ENCODE results near the gene PSG4.
"Not testable (repeated sequence)": the region's sequence is repeated elsewhere in the genome, so short reads cannot be mapped to it uniquely, and the experiment has no call there.

PSG4 gene

GRCh38 chr19:43205471-43206105, at the start of gene PSG4:
TSS of gene PSG4 (minus strand) at chr19:43205638. CDS start at chr19:43205536, 102 bp downstream.
- not testable (repeated sequence) for DNase-seq (ENCODE audit: low read depth in 2 of 2)

- not testable (repeated sequence) for DNase-seq (ENCODE audit: low read depth in 2 of 2)
These were observed 46.0 kb upstream of the PSG4 start for GRCh38 chr19:43251428-43251827.

GRCh38 chr19:43250296-43250695, 44.9 kb upstream of the PSG4 start:
- DNase-seq (ENCODE audit: low read depth in 2 of 2): not testable (repeated sequence)

- not testable (repeated sequence) for DNase-seq (ENCODE audit: low read depth in 2 of 2)
These were observed 43.2 kb upstream of the PSG4 start for GRCh38 chr19:43248635-43249002.

GRCh38 chr19:43247243-43247880, 41.9 kb upstream of the PSG4 start:
- not testable (repeated sequence) for DNase-seq (ENCODE audit: low read depth in 2 of 2)

GRCh38 chr19:43245848-43246247, 40.4 kb upstream of the PSG4 start:
- not testable (repeated sequence) for DNase-seq (ENCODE audit: low read depth in 2 of 2)

GRCh38 chr19:43242211-43242610, 36.8 kb upstream of the PSG4 start:
- DNase-seq (ENCODE audit: low read depth in 2 of 2): not testable (repeated sequence)

GRCh38 chr19:43238213-43238612, 32.8 kb upstream of the PSG4 start:
- DNase-seq (ENCODE audit: low read depth in 2 of 2): not testable (repeated sequence)

- not testable (repeated sequence) for DNase-seq (ENCODE audit: low read depth in 2 of 2)
These were observed 30.2 kb upstream of the PSG4 start for GRCh38 chr19:43235686-43236085.

GRCh38 chr19:43229315-43229714, 23.9 kb upstream of the PSG4 start:
- DNase-seq (ENCODE audit: low read depth in 2 of 2): no peak

- not testable (repeated sequence) for DNase-seq (ENCODE audit: low read depth in 2 of 2)
These were observed 23.3 kb upstream of the PSG4 start for GRCh38 chr19:43228730-43229129.

- not testable (repeated sequence) for DNase-seq (ENCODE audit: low read depth in 2 of 2)
These were observed 21.5 kb upstream of the PSG4 start for GRCh38 chr19:43226986-43227385.

GRCh38 chr19:43224855-43225253, 19.4 kb upstream of the PSG4 start:
- no peak for DNase-seq (ENCODE audit: low read depth in 2 of 2)

GRCh38 chr19:43224201-43224854, 18.9 kb upstream of the PSG4 start:
- not testable (repeated sequence) for DNase-seq (ENCODE audit: low read depth in 2 of 2)

- DNase-seq (ENCODE audit: low read depth in 2 of 2): not testable (repeated sequence)
These were observed 16.5 kb upstream of the PSG4 start for GRCh38 chr19:43221891-43222290.

GRCh38 chr19:43219136-43219535, 13.7 kb upstream of the PSG4 start:
- not testable (repeated sequence) for DNase-seq (ENCODE audit: low read depth in 2 of 2)

GRCh38 chr19:43215881-43216280, 10.4 kb upstream of the PSG4 start:
- not testable (repeated sequence) for DNase-seq (ENCODE audit: low read depth in 2 of 2)

GRCh38 chr19:43207991-43208390, 2.6 kb upstream of the PSG4 start:
- DNase-seq (ENCODE audit: low read depth in 2 of 2): no peak

GRCh38 chr19:43207174-43207573, 1.7 kb upstream of the PSG4 start:
- not testable (repeated sequence) for DNase-seq (ENCODE audit: low read depth in 2 of 2)

- not testable (repeated sequence) for DNase-seq (ENCODE audit: low read depth in 2 of 2)
These were observed 1.8 kb downstream of the PSG4 start for GRCh38 chr19:43203611-43204010.

- not testable (repeated sequence) for DNase-seq (ENCODE audit: low read depth in 2 of 2)
These were observed 3.5 kb downstream of the PSG4 start for GRCh38 chr19:43201891-43202290.

GRCh38 chr19:43201337-43201801, 4.1 kb downstream of the PSG4 start:
- not testable (repeated sequence) for DNase-seq (ENCODE audit: low read depth in 2 of 2)

Measured in stimulated activated CD8-positive, alpha-beta memory T cell treated with anti-CD3 and anti-CD28 coated beads, Interleukin-15, amount 100 ng/mL, for 48 hours (primary cell).